CD4-positive, alpha-beta T cell treated with Interleukin-10 for 1 hour (primary cell): ENCODE measurements around the gene CYP2W1.

Experiments
- DNase-seq: peaks from one replicate; pipeline ENCODE4 v3.0.0-alpha.2; 2020

The CYP2W1 gene

GRCh38 chr7:967361-968082 is 15.5 kb upstream of the CYP2W1 start:
- DNase-seq = no peak

GRCh38 chr7:968205-969105 is 14.5 kb upstream of the CYP2W1 start:
- DNase-seq = no peak

GRCh38 chr7:969403-969802 is 13.6 kb upstream of the CYP2W1 start:
- no peak for DNase-seq

- no peak for DNase-seq
These were observed 12.2 kb upstream of the CYP2W1 start for GRCh38 chr7:970744-971143.

- no peak for DNase-seq
These were observed 10.9 kb upstream of the CYP2W1 start for GRCh38 chr7:972110-972509.

- no peak for DNase-seq
These were observed 10.2 kb upstream of the CYP2W1 start for GRCh38 chr7:972676-973309.

- DNase-seq = no peak
These were observed 9.7 kb upstream of the CYP2W1 start for GRCh38 chr7:973312-973711.

GRCh38 chr7:974172-974571 is 8.8 kb upstream of the CYP2W1 start:
- DNase-seq = no peak

- DNase-seq = peak; percentile 91
These were observed 7.9 kb upstream of the CYP2W1 start, which contains the start of gene COX19 for GRCh38 chr7:974820-975681. COX19 (minus strand) TSS chr7:975549; CDS start chr7:975509, 40 bp downstream.

GRCh38 chr7:975702-976473 is 7.1 kb upstream of the CYP2W1 start:
- DNase-seq = no peak

- DNase-seq = no peak
These were observed 6.1 kb upstream of the CYP2W1 start for GRCh38 chr7:976901-977325.

GRCh38 chr7:977326-978048 is 5.5 kb upstream of the CYP2W1 start:
- DNase-seq = no peak

GRCh38 chr7:978049-978346 is 5.0 kb upstream of the CYP2W1 start:
- DNase-seq = no peak

GRCh38 chr7:978416-979091 is 4.4 kb upstream of the CYP2W1 start:
- no peak for DNase-seq

GRCh38 chr7:979151-979550 is 3.8 kb upstream of the CYP2W1 start:
- no peak for DNase-seq

- DNase-seq = no peak
These were observed 3.0 kb upstream of the CYP2W1 start for GRCh38 chr7:979886-980571.

- DNase-seq = no peak
These were observed 1.0 kb upstream of the CYP2W1 start for GRCh38 chr7:981793-982510.

GRCh38 chr7:982511-983003 is 424 bp upstream of the CYP2W1 start:
- DNase-seq = no peak

GRCh38 chr7:983616-984071 is 663 bp downstream of the CYP2W1 start:
- DNase-seq = no peak
